ENCODE results near the gene DAPK1. TPM values are rescaled to one million over a fixed set of nuclear protein-coding genes. Genes with fewer than 3 reads are reported as not detected.

The DAPK1 gene
- total RNA-seq, 1 donor, result 8.6 TPM

- H3K4me3 ChIP-seq (ENCODE audit: low read depth, low read length), result no peak overlapping the region
- no peak for TF ChIP-seq CTCF (IDR thresholded peaks at IDR 0.05; ENCODE audit: insufficient read depth, low read depth, low read length)
- DNase-seq (ENCODE audit: low read depth), result no peak
These were observed 150.9 kb downstream of the DAPK1 start for GRCh38 chr9:87648606-87649005.

GRCh38 chr9:87650611-87651295 lies 153.1 kb downstream of the DAPK1 start:
- TF ChIP-seq CTCF (IDR thresholded peaks at IDR 0.05; ENCODE audit: insufficient read depth, low read depth, low read length), result no peak
- DNase-seq (ENCODE audit: low read depth), result no peak
- H3K4me3 ChIP-seq (ENCODE audit: low read depth, low read length), result no peak overlapping the region

- TF ChIP-seq CTCF (IDR thresholded peaks at IDR 0.05; ENCODE audit: insufficient read depth, low read depth, low read length), result no peak
- H3K4me3 ChIP-seq (ENCODE audit: low read depth, low read length), result no peak overlapping the region
- DNase-seq (ENCODE audit: low read depth), result no peak
These were observed 153.8 kb downstream of the DAPK1 start for GRCh38 chr9:87651431-87651830.

GRCh38 chr9:87653941-87654340 lies 156.3 kb downstream of the DAPK1 start:
- DNase-seq (ENCODE audit: low read depth), result no peak
- TF ChIP-seq CTCF (IDR thresholded peaks at IDR 0.05; ENCODE audit: insufficient read depth, low read depth, low read length), result no peak
- H3K4me3 ChIP-seq (ENCODE audit: low read depth, low read length), result no peak overlapping the region

- H3K4me3 ChIP-seq (ENCODE audit: low read depth, low read length), result no peak overlapping the region
- TF ChIP-seq CTCF (IDR thresholded peaks at IDR 0.05; ENCODE audit: insufficient read depth, low read depth, low read length), result no peak
- no peak for DNase-seq (ENCODE audit: low read depth)
These were observed 158.1 kb downstream of the DAPK1 start for GRCh38 chr9:87655731-87656130.

GRCh38 chr9:87656485-87656884 lies 158.8 kb downstream of the DAPK1 start:
- peak; percentile 58 for DNase-seq (ENCODE audit: low read depth)
- peak; percentile 30 for TF ChIP-seq CTCF (IDR thresholded peaks at IDR 0.05; ENCODE audit: insufficient read depth, low read depth, low read length)
- H3K4me3 ChIP-seq (ENCODE audit: low read depth, low read length), result no peak overlapping the region

GRCh38 chr9:87657190-87657589 lies 159.5 kb downstream of the DAPK1 start:
- TF ChIP-seq CTCF (IDR thresholded peaks at IDR 0.05; ENCODE audit: insufficient read depth, low read depth, low read length), result no peak
- H3K4me3 ChIP-seq (ENCODE audit: low read depth, low read length), result no peak overlapping the region
- no peak for DNase-seq (ENCODE audit: low read depth)
